GM18909 (cell line): ENCODE data around the gene MYO6.

ENCODE experiments used
- ATAC-seq: cut with Tn5 transposase; IDR thresholded peaks from one replicate; pipeline ENCODE4 v1.9.1; 2021; ENCODE audit warnings: mild to moderate bottlenecking; ENCODE audit not compliant: unreplicated experiment, poor library complexity

The MYO6 gene

GRCh38 chr6:75818098-75818855, 69.2 kb downstream of the MYO6 start:
- no peak for ATAC-seq

GRCh38 chr6:75819776-75820487, 70.9 kb downstream of the MYO6 start:
- ATAC-seq = no peak

GRCh38 chr6:75824160-75824559, 75.1 kb downstream of the MYO6 start:
- peak; percentile 85 for ATAC-seq

DNA sequence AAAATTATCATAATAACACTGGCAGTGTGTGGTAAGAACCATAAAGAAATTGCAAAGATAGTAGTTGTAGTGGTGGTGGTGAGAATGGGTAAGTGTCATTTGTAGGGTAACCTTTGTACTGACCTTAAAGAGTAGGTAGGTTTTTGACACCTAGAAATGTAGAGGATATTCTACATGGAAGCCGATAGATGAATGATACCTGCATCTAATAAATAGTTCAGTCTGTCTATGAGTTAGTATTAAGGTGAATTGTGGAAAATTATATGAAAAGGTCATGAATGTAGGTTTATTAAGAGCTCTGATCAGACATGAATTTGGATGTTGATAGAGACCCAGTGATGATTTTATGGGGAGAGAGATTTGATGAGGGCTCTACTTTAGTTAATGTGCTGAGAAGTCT, 78.1 kb downstream of the MYO6 start:
- no peak for ATAC-seq

GRCh38 chr6:75830959-75831885, 82.2 kb downstream of the MYO6 start:
- no peak for ATAC-seq

DNA sequence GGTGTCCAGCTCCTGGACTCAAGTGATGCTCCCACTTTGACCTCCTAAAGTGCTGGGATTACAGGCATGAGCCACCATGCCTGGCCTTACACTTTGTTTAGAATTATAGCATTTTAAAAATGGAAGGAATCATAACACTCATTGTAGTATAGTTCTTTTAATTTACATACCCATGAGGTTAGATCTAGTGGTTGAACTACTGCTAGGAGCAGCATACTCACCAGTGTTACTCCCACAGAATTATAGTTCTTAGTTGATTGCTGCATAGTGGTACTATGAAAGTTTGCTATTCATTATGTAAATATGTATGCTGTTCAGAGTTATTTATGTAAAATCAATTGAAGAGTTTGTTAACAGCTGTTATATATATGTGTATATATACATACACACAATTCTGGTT, 85.4 kb downstream of the MYO6 start:
- ATAC-seq = no peak

DNA sequence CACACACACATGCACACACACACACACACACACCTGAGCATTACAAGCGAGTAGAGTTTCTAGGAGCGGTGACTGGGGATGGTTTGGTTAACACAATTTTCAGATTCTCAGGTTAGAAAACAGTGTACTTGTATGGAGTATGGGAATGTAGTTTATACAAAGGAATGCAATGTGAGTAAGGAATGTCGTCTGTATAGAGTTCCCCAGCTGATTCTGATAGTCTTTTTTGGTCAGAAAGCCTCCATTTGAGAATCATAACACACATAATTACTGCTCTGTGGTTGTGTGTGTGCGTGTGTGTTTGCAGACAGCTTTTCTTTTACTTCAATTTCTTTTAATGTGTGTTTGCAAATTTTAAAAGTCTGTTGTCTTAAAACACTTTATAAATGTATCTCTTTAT, 93.2 kb downstream of the MYO6 start:
- ATAC-seq = no peak

GRCh38 chr6:75842732-75843131, 93.7 kb downstream of the MYO6 start:
- ATAC-seq = no peak

GRCh38 chr6:75843396-75843795, 94.4 kb downstream of the MYO6 start:
- no peak for ATAC-seq

DNA sequence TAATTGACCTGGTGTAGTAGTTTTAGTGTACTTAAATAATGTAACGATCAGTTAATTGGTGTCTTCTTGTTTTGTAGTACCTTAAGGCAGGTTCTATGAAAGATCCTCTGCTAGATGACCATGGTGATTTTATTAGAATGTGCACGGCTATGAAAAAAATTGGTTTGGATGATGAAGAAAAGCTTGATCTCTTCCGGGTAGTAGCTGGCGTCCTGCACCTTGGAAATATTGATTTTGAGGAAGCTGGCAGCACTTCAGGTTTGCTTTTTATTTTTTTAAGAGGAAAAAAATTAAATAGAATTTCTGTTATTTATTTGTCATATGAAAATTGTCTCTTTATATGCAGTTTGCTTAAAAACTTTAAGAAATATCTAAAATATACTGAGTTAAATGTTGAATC, 99.2 kb downstream of the MYO6 start:
- ATAC-seq = no peak

GRCh38 chr6:75849329-75850025, 100.4 kb downstream of the MYO6 start:
- ATAC-seq = no peak

GRCh38 chr6:75850026-75850833, 101.2 kb downstream of the MYO6 start:
- ATAC-seq = no peak

DNA sequence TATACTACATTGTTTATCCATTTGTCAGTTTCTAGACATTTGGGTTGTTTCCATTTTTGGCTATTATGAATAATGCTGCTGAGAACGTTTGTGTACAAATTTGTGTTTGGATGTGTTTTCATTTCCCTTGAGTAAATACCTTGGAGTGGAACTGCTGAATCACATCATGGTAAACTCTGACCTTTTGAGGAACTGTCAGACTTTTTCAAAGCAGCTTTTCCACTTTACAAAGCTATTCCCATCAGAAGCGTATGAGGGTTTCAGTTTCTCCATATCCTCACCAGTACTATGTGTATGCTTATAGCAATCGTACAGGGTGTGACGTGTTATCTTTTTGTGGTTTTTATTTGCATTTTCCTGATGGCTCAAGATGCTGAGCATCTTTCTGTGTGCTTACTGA, 103.7 kb downstream of the MYO6 start:
- peak; percentile 64 for ATAC-seq

GRCh38 chr6:75853806-75854205, 104.8 kb downstream of the MYO6 start:
- no peak for ATAC-seq

DNA sequence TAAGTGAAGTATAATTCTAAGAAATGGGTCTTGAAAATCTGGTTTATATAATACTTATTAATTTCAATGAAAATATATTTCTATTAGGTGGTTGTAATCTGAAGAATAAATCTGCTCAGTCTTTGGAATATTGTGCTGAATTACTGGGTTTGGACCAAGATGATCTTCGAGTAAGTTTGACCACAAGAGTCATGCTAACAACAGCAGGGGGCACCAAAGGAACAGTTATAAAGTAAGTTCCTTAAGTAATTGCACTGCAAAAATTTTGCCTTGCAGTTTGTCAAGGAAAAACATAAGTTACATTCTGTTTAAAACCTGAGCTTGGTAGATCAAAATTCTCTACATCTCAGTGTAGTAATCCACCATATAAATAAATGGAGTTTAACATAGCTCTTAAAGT, 106.0 kb downstream of the MYO6 start:
- no peak for ATAC-seq

GRCh38 chr6:75856902-75857301, 107.9 kb downstream of the MYO6 start:
- ATAC-seq = no peak

GRCh38 chr6:75863001-75863400, 114.0 kb downstream of the MYO6 start:
- ATAC-seq = no peak

GRCh38 chr6:75863784-75864183, 114.7 kb downstream of the MYO6 start:
- ATAC-seq = no peak

DNA sequence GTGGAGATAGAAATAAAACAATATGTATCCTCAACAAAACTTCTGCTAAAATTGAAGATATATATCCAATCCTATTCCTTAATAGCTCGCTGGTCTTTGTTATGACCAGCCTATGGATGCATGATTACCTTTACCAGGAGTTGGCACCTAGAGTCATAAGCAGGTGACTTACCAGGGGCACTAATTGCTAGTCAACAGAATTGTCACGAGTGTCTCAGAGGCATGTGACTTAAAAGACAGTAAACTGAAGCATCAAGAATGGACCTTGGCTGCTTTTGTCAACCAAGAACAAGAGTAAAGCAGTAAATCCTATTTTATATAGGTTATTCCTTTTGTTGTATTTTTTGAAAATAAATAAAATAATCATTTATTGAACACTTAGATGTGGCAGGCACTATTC, 115.4 kb downstream of the MYO6 start:
- no peak for ATAC-seq

- no peak for ATAC-seq
Observed at GRCh38 chr6:75870389-75870788, 121.3 kb downstream of the MYO6 start.
